GM12872 (cell line): ENCODE data around the gene TMEM37.

Source experiments
- CTCF ChIP-seq: IDR thresholded peaks from 3 replicates; pipeline ENCODE4 v1.5.1; 2011; ENCODE audit warnings: low read depth, mild to moderate bottlenecking, low read length, moderate library complexity; ENCODE audit not compliant: insufficient read depth

The TMEM37 gene

GRCh38 chr2:119431976-119432850 is 559 bp downstream of the TMEM37 start:
- TF ChIP-seq CTCF = no peak

GRCh38 chr2:119432851-119433522 is 1.3 kb downstream of the TMEM37 start:
- TF ChIP-seq CTCF = no peak

GRCh38 chr2:119433636-119434327 is 2.1 kb downstream of the TMEM37 start:
- no peak for TF ChIP-seq CTCF

- TF ChIP-seq CTCF = no peak
These were observed 3.0 kb downstream of the TMEM37 start for GRCh38 chr2:119434664-119435063.

GRCh38 chr2:119435081-119435952 is 3.7 kb downstream of the TMEM37 start:
- TF ChIP-seq CTCF = no peak

- TF ChIP-seq CTCF = no peak
These were observed 4.3 kb downstream of the TMEM37 start for GRCh38 chr2:119435953-119436297.
